Fibroblast of the aortic adventitia (primary cell): ENCODE data around the gene VWA2. TPM values are rescaled to one million over a fixed set of nuclear protein-coding genes. Genes with fewer than 3 reads are reported as not detected.

Experiments
- DNase-seq: peaks from one replicate; pipeline ENCODE4 v3.0.0-alpha.2; 2010; ENCODE audit warnings: low read depth
- H3K4me3 ChIP-seq: 2 replicates; pipeline ENCODE4 v1.5.1; 2011; ENCODE audit warnings: low read depth, mild to moderate bottlenecking, control low read depth, low read length, moderate library complexity
- total RNA-seq: library from RNA; depleted of rRNA; stranded (reverse); fragments of >200 nt; gene quantifications from 2 replicates; pipeline ENCODE4 v1.2.3, GENCODE V29; 2012; ENCODE audit warnings: low replicate concordance
- TF ChIP-seq, protein P1 (sequence below): IDR thresholded peaks from 2 replicates; pipeline ENCODE4 v1.5.1; 2011; ENCODE audit warnings: mild to moderate bottlenecking, low read length, control low read depth, inconsistent platforms; ENCODE audit not compliant: insufficient read depth

Gene VWA2
- total RNA-seq, 1 donor, result 0.09 TPM

DNA sequence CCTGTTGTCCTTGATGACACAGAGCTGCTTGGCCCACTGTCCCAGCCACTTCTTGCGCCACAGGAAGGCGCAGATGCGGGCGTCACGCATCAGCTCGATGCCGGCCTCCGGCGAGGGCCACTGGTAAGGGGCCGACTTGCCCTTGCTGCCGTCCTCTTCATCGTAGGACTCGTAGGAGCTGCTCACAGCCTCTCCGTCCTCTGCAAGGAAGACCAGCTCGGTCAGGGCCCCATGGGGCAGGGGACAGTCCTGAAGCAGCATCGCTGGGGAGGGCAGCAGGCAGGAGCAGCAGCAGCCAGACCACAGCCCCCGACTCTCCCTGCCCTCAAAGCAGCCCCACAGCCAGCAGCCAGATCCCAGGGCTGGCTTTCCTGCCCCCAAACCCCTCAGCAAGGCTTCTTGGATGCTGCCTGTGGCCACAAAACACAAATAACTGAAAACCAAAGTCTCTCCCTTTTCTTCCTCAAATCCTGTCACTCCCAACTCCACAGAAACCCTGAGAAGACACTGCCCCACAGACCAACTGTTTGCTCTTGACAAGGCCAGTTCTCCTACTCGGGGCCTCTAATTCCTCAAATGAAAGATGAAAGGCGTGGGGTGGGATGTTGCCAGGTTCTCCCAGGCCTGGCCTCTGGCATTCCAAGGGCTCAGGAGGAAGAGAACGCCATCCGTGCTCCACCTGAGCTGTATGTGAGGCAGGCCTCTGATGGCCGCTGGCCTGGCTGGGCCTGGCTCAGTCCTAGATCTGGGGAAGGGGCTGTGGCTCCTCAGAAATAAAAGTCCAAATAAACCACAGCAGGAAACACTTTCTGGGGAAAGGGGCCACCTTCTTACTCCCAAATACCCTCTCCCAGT lies 76.7 kb downstream of the VWA2 start:
- no peak for DNase-seq
- H3K4me3 ChIP-seq, result no peak overlapping the region
- TF ChIP-seq, protein P1, sequence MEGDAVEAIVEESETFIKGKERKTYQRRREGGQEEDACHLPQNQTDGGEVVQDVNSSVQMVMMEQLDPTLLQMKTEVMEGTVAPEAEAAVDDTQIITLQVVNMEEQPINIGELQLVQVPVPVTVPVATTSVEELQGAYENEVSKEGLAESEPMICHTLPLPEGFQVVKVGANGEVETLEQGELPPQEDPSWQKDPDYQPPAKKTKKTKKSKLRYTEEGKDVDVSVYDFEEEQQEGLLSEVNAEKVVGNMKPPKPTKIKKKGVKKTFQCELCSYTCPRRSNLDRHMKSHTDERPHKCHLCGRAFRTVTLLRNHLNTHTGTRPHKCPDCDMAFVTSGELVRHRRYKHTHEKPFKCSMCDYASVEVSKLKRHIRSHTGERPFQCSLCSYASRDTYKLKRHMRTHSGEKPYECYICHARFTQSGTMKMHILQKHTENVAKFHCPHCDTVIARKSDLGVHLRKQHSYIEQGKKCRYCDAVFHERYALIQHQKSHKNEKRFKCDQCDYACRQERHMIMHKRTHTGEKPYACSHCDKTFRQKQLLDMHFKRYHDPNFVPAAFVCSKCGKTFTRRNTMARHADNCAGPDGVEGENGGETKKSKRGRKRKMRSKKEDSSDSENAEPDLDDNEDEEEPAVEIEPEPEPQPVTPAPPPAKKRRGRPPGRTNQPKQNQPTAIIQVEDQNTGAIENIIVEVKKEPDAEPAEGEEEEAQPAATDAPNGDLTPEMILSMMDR, result no peak

DNA sequence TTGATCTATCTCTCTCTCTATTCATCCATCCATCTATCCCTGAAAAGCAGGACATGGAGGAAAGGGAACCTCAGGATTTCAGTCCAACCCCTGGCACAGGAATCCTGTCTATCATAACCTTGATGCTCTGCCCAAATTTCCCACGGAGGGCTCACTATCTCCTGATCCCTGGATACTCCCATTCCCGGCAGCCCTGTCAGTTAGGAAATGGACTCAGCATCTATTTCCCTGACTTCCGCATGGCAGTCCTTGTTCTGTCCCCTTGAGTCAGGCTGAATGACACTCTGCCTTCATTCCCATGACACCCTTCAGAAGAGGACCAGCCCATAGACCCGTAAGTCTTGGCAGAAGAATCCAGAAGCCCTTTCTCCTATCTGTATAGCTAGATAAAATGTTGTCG lies 77.7 kb downstream of the VWA2 start:
- H3K4me3 ChIP-seq, result no peak overlapping the region
- TF ChIP-seq, protein P1, result no peak
- DNase-seq, result no peak

DNA sequence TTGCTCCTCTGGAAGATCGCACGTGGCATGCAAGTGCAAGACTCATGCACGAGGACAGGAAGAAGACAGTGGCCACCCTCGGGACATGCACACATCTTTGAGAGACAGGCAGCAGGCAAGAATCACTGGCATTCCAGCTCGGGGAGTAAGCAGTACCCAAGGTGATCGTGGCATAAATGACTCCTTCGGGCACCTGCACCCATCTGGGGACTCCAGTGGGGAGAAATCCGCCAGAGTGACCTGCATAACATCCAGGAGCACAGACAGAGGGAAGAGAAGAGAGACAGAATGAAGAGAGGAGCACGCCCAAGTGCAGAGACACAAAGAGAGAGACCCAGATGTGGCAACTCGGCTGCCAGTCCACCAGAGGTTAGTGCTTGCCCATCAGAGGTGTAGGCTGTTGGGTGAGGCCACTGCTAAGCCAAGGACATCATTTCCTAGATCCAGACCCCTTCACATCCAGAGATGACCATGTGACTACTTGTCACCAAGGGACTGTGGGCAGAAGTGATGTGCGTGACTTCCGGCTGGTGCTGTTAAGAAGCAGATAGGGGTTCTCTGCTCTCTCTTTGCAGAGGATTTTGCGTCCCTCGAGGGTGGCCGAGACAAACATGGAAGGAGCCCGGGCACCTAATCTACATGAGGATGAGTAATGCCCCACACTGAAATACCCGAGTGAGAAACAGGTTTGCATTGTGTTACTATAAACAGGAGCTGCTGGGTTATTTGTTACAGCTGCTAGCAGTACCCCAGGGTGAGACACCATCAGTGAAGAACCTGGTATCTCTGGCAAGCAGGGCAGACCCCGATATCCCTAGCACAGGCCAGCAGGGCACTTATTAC lies 80.6 kb downstream of the VWA2 start:
- no peak for DNase-seq
- TF ChIP-seq, protein P1, result no peak
- H3K4me3 ChIP-seq, result no peak overlapping the region

GRCh38 chr10:114320249-114321116 lies 81.4 kb downstream of the VWA2 start:
- TF ChIP-seq, protein P1, result no peak
- DNase-seq, result no peak
- no peak overlapping the region for H3K4me3 ChIP-seq

DNA sequence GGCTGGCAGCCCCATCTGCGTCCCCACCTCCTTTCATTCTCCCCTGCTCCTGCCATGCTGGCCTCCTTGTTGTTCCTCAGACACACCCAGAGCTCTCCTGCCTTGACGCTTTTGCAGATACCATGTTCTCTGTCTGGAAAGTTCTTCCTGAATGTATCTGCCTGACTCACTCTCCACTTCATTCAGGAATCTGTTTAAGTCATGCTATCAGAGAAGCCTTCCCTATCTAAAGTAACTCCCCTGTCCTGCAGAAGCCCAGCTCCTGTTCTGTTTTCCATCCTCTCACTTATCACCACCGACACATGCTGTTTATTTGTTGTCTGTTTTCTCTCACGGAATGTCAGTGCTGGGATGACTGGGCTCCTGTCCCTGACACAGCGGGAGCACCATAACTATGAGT lies 83.3 kb downstream of the VWA2 start:
- H3K4me3 ChIP-seq, result no peak overlapping the region
- TF ChIP-seq, protein P1, result no peak
- DNase-seq, result no peak

DNA sequence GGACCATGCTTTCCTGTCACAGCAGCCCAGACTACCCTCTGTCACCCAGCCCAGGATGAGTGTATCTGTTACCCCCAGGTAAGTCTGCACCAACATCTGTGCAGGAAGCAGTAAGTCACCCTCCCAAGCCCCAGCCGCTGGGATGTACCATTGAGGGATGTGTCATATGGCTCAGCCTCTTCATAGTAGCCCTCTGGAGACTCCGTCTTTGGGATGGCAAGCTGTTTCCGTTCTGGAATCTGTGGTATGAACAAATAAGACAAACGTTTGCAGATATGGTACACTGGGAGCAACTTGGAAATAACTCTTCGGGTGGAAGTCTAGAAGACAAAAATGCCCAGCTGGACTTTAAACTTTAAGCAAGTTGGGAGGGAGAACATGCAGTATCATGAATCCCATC lies 84.0 kb downstream of the VWA2 start:
- no peak overlapping the region for H3K4me3 ChIP-seq
- no peak for DNase-seq
- TF ChIP-seq, protein P1, result no peak
